Dermis microvascular lymphatic vessel endothelial cell (primary cell): Measurements from ENCODE around the gene ZMAT5. TPM values are rescaled to one million over a fixed set of nuclear protein-coding genes. Genes with fewer than 3 reads are reported as not detected.
A peak's percentile ranks its signal among the peaks of the same experiment; 100 is the strongest.

ENCODE experiments used
- DNase-seq, 2 donors: peaks; one replicate each; pipeline versions ENCODE4 v3.0.0 to v3.0.0-alpha.2; 2010; ENCODE audit warnings: low read depth in 2 of 2
- total RNA-seq: library from RNA; depleted of rRNA; stranded (reverse); fragments of >200 nt; gene quantifications from 2 replicates; pipeline ENCODE4 v1.2.1, GENCODE V29; 2014

ZMAT5 gene
- total RNA-seq, 1 donor from 2014 or later: 13.7 TPM

GRCh38 chr22:29787371-29787980, 20.7 kb upstream of the ZMAT5 start:
- no peak for DNase-seq

- DNase-seq: no peak
Measured at GRCh38 chr22:29786031-29786430, 19.2 kb upstream of the ZMAT5 start.

GRCh38 chr22:29784451-29785361, 17.9 kb upstream of the ZMAT5 start:
- DNase-seq: no peak

GRCh38 chr22:29782061-29782845, 15.4 kb upstream of the ZMAT5 start:
- DNase-seq: no peak

- no peak for DNase-seq
Measured at GRCh38 chr22:29780748-29781676, 14.2 kb upstream of the ZMAT5 start.

- DNase-seq: no peak
Measured at GRCh38 chr22:29780220-29780619, 13.4 kb upstream of the ZMAT5 start.

- DNase-seq: peak in 1 of 2 donors; percentile 10
Measured at GRCh38 chr22:29773233-29773632, 6.4 kb upstream of the ZMAT5 start.

GRCh38 chr22:29772170-29772641, 5.4 kb upstream of the ZMAT5 start:
- DNase-seq: peak; percentile 6 to 60

- DNase-seq: no peak
Measured at GRCh38 chr22:29769723-29770321, 3.0 kb upstream of the ZMAT5 start.

GRCh38 chr22:29768052-29768693, 1.4 kb upstream of the ZMAT5 start:
- no peak for DNase-seq

- DNase-seq: peak; percentile 83 to 93
Measured at GRCh38 chr22:29767171-29768051, 604 bp upstream of the ZMAT5 start, which contains the start of gene UQCR10. Gene UQCR10, plus strand, starts transcription at chr22:29767369. Its CDS starts 30 bp downstream, at chr22:29767399.

- no peak for DNase-seq
Measured at GRCh38 chr22:29765905-29766631, 739 bp downstream of the ZMAT5 start.

- DNase-seq: no peak
Measured at GRCh38 chr22:29762263-29762662, 4.5 kb downstream of the ZMAT5 start.

- DNase-seq: no peak
Measured at GRCh38 chr22:29758959-29759358, 7.8 kb downstream of the ZMAT5 start.

GRCh38 chr22:29758068-29758622, 8.7 kb downstream of the ZMAT5 start:
- DNase-seq: no peak

- no peak for DNase-seq
Measured at GRCh38 chr22:29757096-29757495, 9.7 kb downstream of the ZMAT5 start.

GRCh38 chr22:29756341-29756740, 10.5 kb downstream of the ZMAT5 start:
- DNase-seq: no peak

- DNase-seq: no peak
Measured at GRCh38 chr22:29755889-29756288, 10.9 kb downstream of the ZMAT5 start.
